K562 (cell line): Measurements from ENCODE around the gene CEBPE. TPM values are rescaled to one million over a fixed set of nuclear protein-coding genes. Genes with fewer than 3 reads are reported as not detected.

Experiments
- CREB3 ChIP-seq: fragments of 450-650 bp; conservative IDR thresholded peaks from 2 replicates; pipeline ENCODE4 v1.6.1; 2016; ENCODE audit warnings: missing genetic modification characterization, low read depth, mild to moderate bottlenecking, missing compliant biosample characterization, moderate library complexity
- DLX4 ChIP-seq: fragments of 250-450 bp; sonication (Bioruptor Pico); IDR thresholded peaks from 2 replicates; pipeline ENCODE4 v1.6.1; 2021; ENCODE audit warnings: mild to moderate bottlenecking
- GMEB1 ChIP-seq: fragments of 250-450 bp; sonication (Bioruptor Pico); IDR thresholded peaks from 2 replicates; pipeline ENCODE4 v1.4.0; 2020; ENCODE audit warnings: mild to moderate bottlenecking
- MAFG ChIP-seq: fragments of 450-650 bp; conservative IDR thresholded peaks from 2 replicates; pipeline ENCODE4 v1.6.1; 2016; ENCODE audit warnings: missing genetic modification characterization, missing compliant biosample characterization
- MCM7 ChIP-seq, 2 experiments: fragments of 450-650 bp; IDR thresholded peaks; 2 replicates each; pipeline ENCODE4 v1.6.1; 2016 to 2018
- MYNN ChIP-seq, 2 experiments: sonication (generic); formaldehyde crosslinking in 1 of 2; IDR thresholded peaks; 2 replicates each; pipeline versions ENCODE4 v1.5.0 to v1.6.1; 2016 to 2020; ENCODE audit warnings: antibody characterized with exemption in 1 of 2, missing genetic modification reagents in 1 of 2
- OTX1 ChIP-seq: fragments of 450-650 bp; formaldehyde crosslinking; IDR thresholded peaks from 2 replicates; pipeline ENCODE4 v1.4.0; 2022; ENCODE audit warnings: mild to moderate bottlenecking
- PKNOX1 ChIP-seq: fragments of 450-650 bp; IDR thresholded peaks from 2 replicates; pipeline ENCODE4 v1.6.1; 2016
- POLR2B ChIP-seq: fragments of 450-650 bp; IDR thresholded peaks from 2 replicates; pipeline ENCODE4 v1.6.1; 2018; ENCODE audit warnings: low read depth; ENCODE audit not compliant: partially characterized antibody
- POLR3A ChIP-seq: IDR thresholded peaks from 2 replicates; pipeline ENCODE4 v1.6.1; 2011; ENCODE audit warnings: borderline replicate concordance, mild to moderate bottlenecking, moderate library complexity; ENCODE audit not compliant: insufficient read length, insufficient read depth; ENCODE audit errors: extremely low read depth
- SMARCC2 ChIP-seq: fragments of 450-650 bp; IDR thresholded peaks from 2 replicates; pipeline ENCODE4 v1.6.1; 2017; ENCODE audit warnings: antibody characterized with exemption, moderate library complexity, mild to moderate bottlenecking, low read depth
- USF1 ChIP-seq: sonication (generic); formaldehyde crosslinking; IDR thresholded peaks from 2 replicates; pipeline ENCODE4 v1.9.0; 2022; ENCODE audit warnings: mild to moderate bottlenecking, missing genetic modification reagents
- ZBTB11 ChIP-seq, 3 experiments: fragments of 200-800 bp in 1 of 3; fragments of 250-450 bp in 1 of 3; fragments of 450-650 bp in 1 of 3; sonication (Bioruptor Pico) in 1 of 3; sonication (Bioruptor generic) in 1 of 3; formaldehyde crosslinking in 1 of 3; IDR thresholded peaks; 2 replicates each; pipeline versions ENCODE4 v1.6.1 to v1.8.0; 2016 to 2022; ENCODE audit warnings: mild to moderate bottlenecking in 2 of 3, missing genetic modification characterization in 2 of 3, missing compliant biosample characterization in 1 of 3, moderate library complexity in 1 of 3
- ZNF384 ChIP-seq: IDR thresholded peaks from 2 replicates; pipeline ENCODE4 v1.6.1; 2012; ENCODE audit warnings: low read depth, low read length, improper control_type of control experiment
- ZNF696 ChIP-seq: fragments of 250-450 bp; sonication (Bioruptor Pico); conservative IDR thresholded peaks from 2 replicates; pipeline ENCODE4 v1.4.0; 2020; ENCODE audit warnings: mild to moderate bottlenecking, moderate library complexity
- ZNF778 ChIP-seq: fragments of 450-650 bp; formaldehyde crosslinking; IDR thresholded peaks from 2 replicates; pipeline ENCODE4 v1.4.0; 2020; ENCODE audit warnings: mild to moderate bottlenecking, moderate library complexity
- polyA plus RNA-seq, 8 experiments: library from polyadenylated mRNA; depleted of rRNA in 4 of 8; stranded (reverse) in 5 of 8; unstranded in 3 of 8; fragments of >200 nt; fragmentation: Nextera tagmentation in 2 of 8; fragmentation: Illumina TruSeq in 1 of 8; extraction: Ambion mirVana in 2 of 8; extraction: Trizol in 1 of 8; gene quantifications; 2 replicates each; pipeline versions ENCODE4 v1.2.1 to v1.2.3, GENCODE V29; 2011 to 2014; ENCODE audit warnings: inconsistent platforms in 1 of 8, missing spikeins in 1 of 8
- total RNA-seq, 7 experiments: library from RNA; depleted of rRNA in 6 of 7; stranded (reverse); fragments of >200 nt in 6 of 7; fragmentation: Illumina TruSeq in 2 of 7; extraction: Trizol in 2 of 7; gene quantifications; 2 replicates each; pipeline versions ENCODE4 v1.2.1 to v1.2.3, GENCODE V29; 2011 to 2021; ENCODE audit warnings: low replicate concordance in 1 of 7

Gene CEBPE
- total and polyA plus RNA-seq, 9 of the 15 experiments (the other 6 are each of a cell fraction or from before 2014, with no cell fraction given): 0.09 to 0.15 (median 0.13) TPM; not detected in 6

- TF ChIP-seq MYNN (IDR thresholded peaks at IDR 0.05) (no peak), MYNN (CRISPR knock-in tag; IDR thresholded peaks at IDR 0.05) (no peak), ZNF778 (no peak), MAFG (tag) (no peak), GMEB1 (CRISPR knock-in tag) (no peak), PKNOX1 (peak; percentile 68), OTX1 (CRISPR knock-in tag) (no peak), ZNF696 (CRISPR knock-in tag) (no peak), SMARCC2 (no peak), ZNF384 (no peak), DLX4 (no peak), CREB3 (tag) (no peak), POLR3A (no peak), ZBTB11 (CRISPR knock-in tag; IDR thresholded peaks at IDR 0.05) (no peak), USF1 (CRISPR knock-in tag) (no peak), MCM7 (IDR thresholded peaks at IDR 0.05) (no peak), POLR2B (no peak)
Measured at GRCh38 chr14:23070262-23071129, 48.6 kb downstream of the CEBPE start (continued).
